Parathyroid adenoma (tissue), 2 donors: ENCODE measurements around the gene GPR162.

Experiments used
- H2AFZ ChIP-seq: fragments of 300-600 bp; sonication (generic); one replicate; pipeline ENCODE4 v1.7.0; 2017; ENCODE audit warnings: antibody characterized with exemption, mild to moderate bottlenecking
- H3K27ac ChIP-seq: fragments of 300-600 bp; sonication (generic); one replicate; pipeline ENCODE4 v1.7.0; 2017
- H3K27me3 ChIP-seq: fragments of 300-600 bp; sonication (generic); one replicate; pipeline ENCODE4 v1.7.0; 2017; ENCODE audit warnings: low read length; ENCODE audit not compliant: control insufficient read depth, insufficient read depth
- H3K36me3 ChIP-seq: fragments of 300-600 bp; sonication (generic); one replicate; pipeline ENCODE4 v1.7.0; 2017; ENCODE audit warnings: low read length; ENCODE audit not compliant: control insufficient read depth, insufficient read depth
- H3K4me1 ChIP-seq: fragments of 300-600 bp; sonication (generic); one replicate; pipeline ENCODE4 v1.7.0; 2017; ENCODE audit warnings: control low read depth
- H3K4me2 ChIP-seq: fragments of 300-600 bp; sonication (generic); one replicate; pipeline ENCODE4 v1.7.0; 2017; ENCODE audit warnings: low read length
- H3K4me3 ChIP-seq: fragments of 300-600 bp; sonication (generic); one replicate; pipeline ENCODE4 v1.7.0; 2017; ENCODE audit warnings: low read depth, low read length
- H3K79me2 ChIP-seq: fragments of 300-600 bp; sonication (generic); one replicate; pipeline ENCODE4 v1.7.0; 2017; ENCODE audit warnings: control low read depth
- H3K9ac ChIP-seq: fragments of 300-600 bp; sonication (generic); one replicate; pipeline ENCODE4 v1.7.0; 2017; ENCODE audit warnings: mild to moderate bottlenecking
- H3K9me3 ChIP-seq: fragments of 300-600 bp; sonication (generic); one replicate; pipeline ENCODE4 v1.7.0; 2017; ENCODE audit warnings: low read length; ENCODE audit not compliant: control insufficient read depth
- CTCF ChIP-seq: fragments of 300-600 bp; sonication (generic); IDR thresholded peaks from one replicate; pipeline ENCODE4 v1.7.0; 2017; ENCODE audit warnings: antibody characterized with exemption, mild to moderate bottlenecking
- donor health status: primary hyperparathyroidism.

Gene GPR162

GRCh38 chr12:6829536-6830220 is 8.1 kb downstream of the GPR162 start:
- Histone ChIP-seq H3K36me3 (no peaks in the 10 kb centered on the region), H3K79me2 (no peaks in the 10 kb centered on the region), H3K9ac (peak overlapping the region; percentile 96), H3K27me3 (no peaks in the 10 kb centered on the region), H3K4me1 (peaks cover 13% of the 10 kb centered on the region), H3K4me2 (peak overlapping the region; percentile 99), H3K27ac (peak overlapping the region; percentile 77), H3K9me3 (no peaks in the 10 kb centered on the region), H3K4me3 (peak overlapping the region; percentile 83), H2AFZ (peak overlapping the region; percentile 95)
- no peak for TF ChIP-seq CTCF

DNA sequence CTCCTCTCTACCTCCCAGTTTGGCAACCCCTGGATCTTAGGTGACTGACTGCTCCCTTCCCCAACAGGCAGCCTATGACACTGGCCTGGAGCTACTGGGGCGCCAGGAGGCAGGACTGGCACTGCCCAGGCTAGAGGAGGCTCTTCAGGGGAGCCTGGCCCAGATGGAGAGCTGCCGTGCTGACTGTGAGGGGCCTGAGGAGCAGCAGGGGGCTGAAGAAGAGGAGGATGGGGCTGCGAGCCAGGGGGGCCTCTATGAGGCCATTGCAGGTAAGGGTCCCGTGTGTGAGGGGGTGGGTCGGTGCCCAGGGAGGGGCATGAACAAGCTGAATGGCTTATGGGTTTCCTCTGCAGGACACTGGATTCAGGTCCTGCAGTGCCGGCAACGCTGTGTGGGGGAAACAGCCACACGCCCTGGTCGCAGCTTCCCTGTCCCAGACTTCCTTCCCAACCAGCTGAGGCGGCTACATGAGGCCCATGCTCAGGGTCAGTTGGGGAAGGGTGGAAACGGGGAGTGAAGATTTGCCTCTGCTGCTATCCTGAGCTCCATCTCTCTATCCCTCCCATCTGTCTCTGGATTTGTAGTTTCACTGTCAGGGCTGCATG is 8.8 kb downstream of the GPR162 start:
- no peaks in the 10 kb centered on the region for H3K9me3 ChIP-seq
- H3K27me3 ChIP-seq, result no peaks in the 10 kb centered on the region
- H3K79me2 ChIP-seq, result no peaks in the 10 kb centered on the region
- H3K4me3 ChIP-seq, result no peak overlapping the region
- H3K27ac ChIP-seq, result no peak overlapping the region
- no peaks in the 10 kb centered on the region for H3K36me3 ChIP-seq
- H2AFZ ChIP-seq, result no peak overlapping the region
- no peak overlapping the region for H3K4me2 ChIP-seq
- peaks cover 12% of the 10 kb centered on the region for H3K4me1 ChIP-seq
- TF ChIP-seq CTCF, result no peak
- H3K9ac ChIP-seq, result no peak overlapping the region

DNA sequence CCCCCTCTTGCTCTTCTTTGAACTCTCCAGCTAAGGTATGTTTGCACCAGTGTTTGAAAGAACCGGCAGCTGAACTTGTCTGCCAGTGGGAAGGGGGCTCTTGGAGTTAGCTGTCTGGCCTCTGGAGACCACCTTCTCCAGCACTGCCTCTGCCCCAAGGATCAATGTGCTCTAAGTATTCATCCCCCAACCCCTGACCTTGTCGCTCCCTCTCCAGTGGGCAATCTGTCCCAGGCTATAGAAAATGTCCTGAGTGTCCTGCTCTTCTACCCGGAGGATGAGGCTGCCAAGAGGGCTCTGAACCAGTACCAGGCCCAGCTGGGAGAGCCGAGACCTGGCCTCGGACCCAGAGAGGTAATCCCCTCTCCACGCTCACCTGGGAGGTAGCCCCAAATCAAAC is 9.4 kb downstream of the GPR162 start:
- TF ChIP-seq CTCF, result no peak
- Histone ChIP-seq H3K79me2 (no peaks in the 10 kb centered on the region), H3K9ac (no peak overlapping the region), H3K4me1 (peaks cover 11% of the 10 kb centered on the region), H3K27ac (no peak overlapping the region), H3K9me3 (no peaks in the 10 kb centered on the region), H2AFZ (no peak overlapping the region), H3K4me3 (no peak overlapping the region), H3K4me2 (no peak overlapping the region), H3K36me3 (no peaks in the 10 kb centered on the region), H3K27me3 (no peaks in the 10 kb centered on the region)

DNA sequence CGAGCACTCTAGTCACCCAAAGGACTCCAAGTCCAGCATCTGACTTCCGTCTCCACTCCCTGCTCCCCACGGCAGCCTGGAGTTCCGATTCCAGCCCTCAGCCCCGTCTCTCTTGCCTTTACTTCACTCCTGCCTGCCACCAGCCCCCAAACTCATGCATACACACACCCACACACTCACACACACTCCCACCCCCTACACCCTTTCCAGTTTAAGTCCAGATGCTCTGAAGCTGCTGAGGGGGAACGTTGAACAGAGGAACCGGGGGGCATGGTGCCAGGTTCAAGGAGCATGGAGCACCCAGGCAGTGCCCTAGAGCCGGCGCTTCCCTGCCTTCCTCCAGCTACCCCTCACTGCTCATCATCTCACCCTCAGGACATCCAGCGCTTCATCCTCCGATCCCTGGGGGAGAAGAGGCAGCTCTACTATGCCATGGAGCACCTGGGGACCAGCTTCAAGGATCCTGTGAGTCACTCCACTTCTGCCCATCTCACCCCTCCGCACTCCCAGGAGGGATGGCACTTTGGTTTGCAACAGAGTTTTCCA is 9.9 kb downstream of the GPR162 start:
- H3K79me2 ChIP-seq, result no peaks in the 10 kb centered on the region
- H3K27ac ChIP-seq, result no peak overlapping the region
- H3K9me3 ChIP-seq, result no peaks in the 10 kb centered on the region
- TF ChIP-seq CTCF, result no peak
- H3K4me2 ChIP-seq, result no peak overlapping the region
- no peak overlapping the region for H3K4me3 ChIP-seq
- H2AFZ ChIP-seq, result no peak overlapping the region
- no peaks in the 10 kb centered on the region for H3K27me3 ChIP-seq
- H3K4me1 ChIP-seq, result peaks cover 11% of the 10 kb centered on the region
- no peaks in the 10 kb centered on the region for H3K36me3 ChIP-seq
- H3K9ac ChIP-seq, result no peak overlapping the region

GRCh38 chr12:6832125-6832524 is 10.5 kb downstream of the GPR162 start:
- Histone ChIP-seq H3K79me2 (no peaks in the 10 kb centered on the region), H2AFZ (no peak overlapping the region), H3K27me3 (no peaks in the 10 kb centered on the region), H3K9me3 (no peaks in the 10 kb centered on the region), H3K27ac (no peak overlapping the region), H3K9ac (no peak overlapping the region), H3K4me1 (peaks cover 7% of the 10 kb centered on the region), H3K36me3 (no peaks in the 10 kb centered on the region), H3K4me2 (no peak overlapping the region), H3K4me3 (no peak overlapping the region)
- no peak for TF ChIP-seq CTCF
